Measurements from ENCODE around the gene RASL11A. TPM values are rescaled to one million over a fixed set of nuclear protein-coding genes. Genes with fewer than 3 reads are reported as not detected.
A peak's percentile ranks its signal among the peaks of the same experiment; 100 is the strongest.
"Not testable (repeated sequence)": the region's sequence is repeated elsewhere in the genome, so short reads cannot be mapped to it uniquely, and the experiment has no call there.

The RASL11A gene
- 2.1 TPM for total RNA-seq (ENCODE audit: unreplicated experiment)
- long read RNA-seq, result 0 reads

DNA sequence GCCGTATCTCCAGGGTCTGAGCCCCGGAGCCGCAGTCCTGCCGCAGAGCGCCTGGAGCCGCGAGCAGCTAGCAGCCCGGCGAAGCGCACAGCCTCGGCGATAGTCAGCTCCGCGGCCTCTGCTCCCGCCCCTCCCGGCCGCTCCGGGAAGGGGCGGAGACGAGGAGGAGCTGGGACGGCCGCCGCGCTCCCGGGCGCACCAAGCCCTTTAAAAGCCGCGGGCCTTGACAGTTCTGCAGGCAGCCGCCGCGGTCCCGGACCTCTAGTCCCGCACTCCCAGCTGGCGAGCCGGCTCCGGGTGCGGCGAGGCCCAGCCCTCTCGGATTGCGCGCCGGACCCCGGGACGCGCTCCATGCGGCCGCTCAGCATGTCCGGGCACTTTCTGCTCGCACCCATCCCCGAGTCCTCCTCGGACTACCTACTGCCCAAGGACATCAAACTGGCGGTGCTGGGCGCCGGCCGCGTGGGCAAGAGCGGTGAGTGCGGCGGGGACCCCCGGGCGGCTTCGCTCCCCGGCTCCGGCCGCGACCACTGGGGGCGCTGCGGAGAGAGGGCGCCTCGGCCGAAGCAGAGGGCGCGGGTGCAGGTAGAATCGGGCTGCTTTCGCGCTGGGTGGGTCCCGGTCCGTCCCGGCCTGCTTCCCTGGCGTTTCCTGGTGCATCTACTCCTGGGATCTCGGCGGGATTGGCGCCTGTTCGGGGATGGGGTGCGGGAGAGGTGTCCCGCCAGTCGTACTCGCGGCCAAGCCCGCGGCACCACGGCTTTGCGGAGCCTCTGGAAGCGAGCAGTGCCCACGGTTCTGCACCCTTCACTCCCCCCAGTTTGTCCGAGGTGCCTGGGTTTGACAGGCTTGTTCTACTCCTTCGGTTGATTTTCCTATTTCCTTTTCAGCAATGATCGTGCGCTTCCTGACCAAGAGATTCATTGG, at the start of gene RASL11A:
TSS of gene RASL11A (plus strand) at position 237 of the 927 bp plus-strand sequence. CDS start at position 352, 115 bp downstream.
- H3K27me3 Mint-ChIP-seq (ENCODE audit: unreplicated experiment), result peaks cover 2% of the 10 kb centered on the region
- H3K36me3 Mint-ChIP-seq (ENCODE audit: low read depth, unreplicated experiment), result no peaks in the 10 kb centered on the region
- peak within 1 kb of the TSS; percentile 90 for H3K4me3 Mint-ChIP-seq (ENCODE audit: unreplicated experiment)
- peak within 1 kb of the TSS; percentile 70 for H3K27ac Mint-ChIP-seq (ENCODE audit: unreplicated experiment)
- TF ChIP-seq, protein P1, sequence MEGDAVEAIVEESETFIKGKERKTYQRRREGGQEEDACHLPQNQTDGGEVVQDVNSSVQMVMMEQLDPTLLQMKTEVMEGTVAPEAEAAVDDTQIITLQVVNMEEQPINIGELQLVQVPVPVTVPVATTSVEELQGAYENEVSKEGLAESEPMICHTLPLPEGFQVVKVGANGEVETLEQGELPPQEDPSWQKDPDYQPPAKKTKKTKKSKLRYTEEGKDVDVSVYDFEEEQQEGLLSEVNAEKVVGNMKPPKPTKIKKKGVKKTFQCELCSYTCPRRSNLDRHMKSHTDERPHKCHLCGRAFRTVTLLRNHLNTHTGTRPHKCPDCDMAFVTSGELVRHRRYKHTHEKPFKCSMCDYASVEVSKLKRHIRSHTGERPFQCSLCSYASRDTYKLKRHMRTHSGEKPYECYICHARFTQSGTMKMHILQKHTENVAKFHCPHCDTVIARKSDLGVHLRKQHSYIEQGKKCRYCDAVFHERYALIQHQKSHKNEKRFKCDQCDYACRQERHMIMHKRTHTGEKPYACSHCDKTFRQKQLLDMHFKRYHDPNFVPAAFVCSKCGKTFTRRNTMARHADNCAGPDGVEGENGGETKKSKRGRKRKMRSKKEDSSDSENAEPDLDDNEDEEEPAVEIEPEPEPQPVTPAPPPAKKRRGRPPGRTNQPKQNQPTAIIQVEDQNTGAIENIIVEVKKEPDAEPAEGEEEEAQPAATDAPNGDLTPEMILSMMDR (IDR thresholded peaks at IDR 0.05; ENCODE audit: unreplicated experiment), result peak; percentile 95
- no peaks in the 10 kb centered on the region for H3K9me3 Mint-ChIP-seq (ENCODE audit: unreplicated experiment)
- peak; percentile 81 for DNase-seq (ENCODE audit: low spot score)
- peaks cover 4% of the 10 kb centered on the region for H3K4me1 Mint-ChIP-seq (ENCODE audit: unreplicated experiment)

DNA sequence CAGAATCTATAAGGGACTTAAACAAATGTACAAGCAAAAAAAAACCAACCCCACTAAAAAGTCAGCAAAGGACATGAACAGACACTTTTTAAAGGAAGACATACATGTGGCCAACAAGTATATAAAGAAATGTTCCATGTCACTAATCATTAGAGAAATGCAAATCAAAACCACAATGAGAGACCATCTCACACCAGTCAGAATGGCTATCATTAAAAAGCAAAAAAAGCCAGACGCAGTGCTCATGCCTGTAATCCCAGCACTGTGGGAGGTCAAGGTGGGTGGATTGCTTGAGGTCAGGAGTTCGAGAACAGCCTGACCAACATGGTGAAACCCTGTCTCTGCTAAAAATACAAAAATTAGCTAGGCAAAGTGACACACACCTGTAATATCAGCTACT, 48.5 kb upstream of the RASL11A start:
- H3K4me3 Mint-ChIP-seq (ENCODE audit: unreplicated experiment); H3K4me1 Mint-ChIP-seq (ENCODE audit: unreplicated experiment); DNase-seq (ENCODE audit: low spot score); H3K9me3 Mint-ChIP-seq (ENCODE audit: unreplicated experiment); H3K36me3 Mint-ChIP-seq (ENCODE audit: low read depth, unreplicated experiment); H3K27ac Mint-ChIP-seq (ENCODE audit: unreplicated experiment): not testable (repeated sequence)
- peaks cover 11% of the 10 kb centered on the region for H3K27me3 Mint-ChIP-seq (ENCODE audit: unreplicated experiment)

GRCh38 chr13:27226991-27227390, 43.6 kb upstream of the RASL11A start:
- no peak for DNase-seq (ENCODE audit: low spot score)
- TF ChIP-seq, protein P1 (IDR thresholded peaks at IDR 0.05; ENCODE audit: unreplicated experiment), result no peak
- Mint-ChIP-seq H3K4me3 (ENCODE audit: unreplicated experiment) (no peak overlapping the region), H3K4me1 (ENCODE audit: unreplicated experiment) (no peaks in the 10 kb centered on the region), H3K9me3 (ENCODE audit: unreplicated experiment) (peaks cover 4% of the 10 kb centered on the region), H3K36me3 (ENCODE audit: low read depth, unreplicated experiment) (no peaks in the 10 kb centered on the region), H3K27me3 (ENCODE audit: unreplicated experiment) (peaks cover 2% of the 10 kb centered on the region), H3K27ac (ENCODE audit: unreplicated experiment) (no peak overlapping the region)

GRCh38 chr13:27228131-27228530, 42.5 kb upstream of the RASL11A start:
- no peak for DNase-seq (ENCODE audit: low spot score)
- Mint-ChIP-seq H3K9me3 (ENCODE audit: unreplicated experiment) (peaks cover 4% of the 10 kb centered on the region), H3K27ac (ENCODE audit: unreplicated experiment) (no peak overlapping the region), H3K4me3 (ENCODE audit: unreplicated experiment) (no peak overlapping the region), H3K4me1 (ENCODE audit: unreplicated experiment) (no peaks in the 10 kb centered on the region), H3K27me3 (ENCODE audit: unreplicated experiment) (no peaks in the 10 kb centered on the region), H3K36me3 (ENCODE audit: low read depth, unreplicated experiment) (no peaks in the 10 kb centered on the region)
- TF ChIP-seq, protein P1 (IDR thresholded peaks at IDR 0.05; ENCODE audit: unreplicated experiment), result no peak

DNA sequence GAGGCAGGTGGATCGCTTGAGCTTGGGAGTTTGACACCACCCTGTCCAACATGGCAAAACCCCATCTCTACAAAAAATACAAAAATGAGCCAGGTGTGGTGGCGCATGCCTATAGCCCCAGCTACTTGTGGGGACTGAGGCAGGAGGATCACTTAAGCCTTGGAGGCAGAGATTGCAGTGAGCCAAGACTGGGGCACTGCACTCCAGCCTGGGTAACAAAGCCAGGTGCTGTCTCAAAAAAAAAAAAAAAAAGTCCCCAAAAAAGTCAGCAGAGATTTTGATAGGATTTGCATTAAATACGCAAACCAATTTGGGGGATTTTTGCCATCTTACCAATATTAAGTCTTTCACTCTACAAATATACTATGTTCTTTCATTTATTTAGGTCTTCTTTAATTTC, 41.0 kb upstream of the RASL11A start:
- Mint-ChIP-seq H3K27me3 (ENCODE audit: unreplicated experiment) (no peaks in the 10 kb centered on the region), H3K36me3 (ENCODE audit: low read depth, unreplicated experiment) (no peaks in the 10 kb centered on the region), H3K9me3 (ENCODE audit: unreplicated experiment) (peaks cover 4% of the 10 kb centered on the region), H3K4me1 (ENCODE audit: unreplicated experiment) (no peaks in the 10 kb centered on the region), H3K4me3 (ENCODE audit: unreplicated experiment) (no peak overlapping the region), H3K27ac (ENCODE audit: unreplicated experiment) (no peak overlapping the region)
- no peak for DNase-seq (ENCODE audit: low spot score)
- TF ChIP-seq, protein P1 (IDR thresholded peaks at IDR 0.05; ENCODE audit: unreplicated experiment), result no peak
